WTC11 (cell line): ENCODE results near the gene TRPC3. TPM values are rescaled to one million over a fixed set of nuclear protein-coding genes. Genes with fewer than 3 reads are reported as not detected.

Source experiments
- ATAC-seq: fragments of 200-7000 bp; cut with Tn5 transposase; 2 replicates; pipeline ENCODE4 v1.10.0; 2021; ENCODE audit warnings: mild to moderate bottlenecking, moderate library complexity
- CTCF ChIA-PET: fragments of 300-600 bp; sonication (Branson Sonifier 250); formaldehyde crosslinking; loops from one replicate; lab custom pipeline; 2021; ENCODE audit warnings: antibody characterized with exemption; lab: Charles Lee
- POLR2A ChIA-PET: fragments of 350-600 bp; sonication (Branson Sonifier 250); formaldehyde crosslinking; loops from one replicate; lab custom pipeline; 2021; ENCODE audit warnings: antibody characterized with exemption; lab: Charles Lee
- DNase-seq: peaks from one replicate; pipeline ENCODE4 v3.0.0; 2021; ENCODE audit warnings: low spot score
- H3K27ac Mint-ChIP-seq: 2 replicates; pipeline ENCODE4 v1.8.0; 2021; ENCODE audit warnings: mixed read lengths
- H3K27me3 Mint-ChIP-seq: 2 replicates; pipeline ENCODE4 v1.8.0; 2021; ENCODE audit warnings: low read depth, mild to moderate bottlenecking, moderate library complexity, mixed read lengths
- H3K36me3 Mint-ChIP-seq: 2 replicates; pipeline ENCODE4 v1.8.0; 2021; ENCODE audit warnings: mixed read lengths
- H3K4me1 Mint-ChIP-seq: 2 replicates; pipeline ENCODE4 v1.8.0; 2022; ENCODE audit warnings: mixed read lengths
- H3K4me3 Mint-ChIP-seq: 2 replicates; pipeline ENCODE4 v1.8.0; 2021; ENCODE audit warnings: mild to moderate bottlenecking, moderate library complexity, mixed read lengths
- H3K9me3 Mint-ChIP-seq: 2 replicates; pipeline ENCODE4 v1.8.0; 2021; ENCODE audit warnings: mixed read lengths
- E2F5 ChIP-seq: sonication (generic); formaldehyde crosslinking; IDR thresholded peaks from 2 replicates; pipeline ENCODE4 v1.8.1; 2022; ENCODE audit warnings: mild to moderate bottlenecking, moderate library complexity, missing genetic modification reagents
- ETV6 ChIP-seq: sonication (generic); formaldehyde crosslinking; IDR thresholded peaks from 2 replicates; pipeline ENCODE4 v1.8.1; 2022; ENCODE audit warnings: mild to moderate bottlenecking, missing genetic modification reagents
- FOXJ3 ChIP-seq: sonication (generic); formaldehyde crosslinking; IDR thresholded peaks from 2 replicates; pipeline ENCODE4 v1.9.0; 2021; ENCODE audit warnings: missing genetic modification reagents, mild to moderate bottlenecking, borderline replicate concordance
- FOXP4 ChIP-seq: sonication (generic); formaldehyde crosslinking; IDR thresholded peaks from 2 replicates; pipeline ENCODE4 v1.8.0; 2022; ENCODE audit warnings: mild to moderate bottlenecking, missing genetic modification reagents
- GABPB1 ChIP-seq: sonication (generic); formaldehyde crosslinking; IDR thresholded peaks from 2 replicates; pipeline ENCODE4 v1.8.1; 2023; ENCODE audit warnings: mild to moderate bottlenecking, missing genetic modification reagents
- MXD4 ChIP-seq: fragments of 250-450 bp; sonication (Bioruptor Pico); IDR thresholded peaks from 2 replicates; pipeline ENCODE4 v1.8.0; 2021; ENCODE audit warnings: mild to moderate bottlenecking, moderate library complexity, borderline replicate concordance
- NR2C2 ChIP-seq: sonication (generic); formaldehyde crosslinking; IDR thresholded peaks from 2 replicates; pipeline ENCODE4 v1.8.0; 2022; ENCODE audit warnings: mild to moderate bottlenecking, missing genetic modification reagents
- PREB ChIP-seq: sonication (generic); formaldehyde crosslinking; IDR thresholded peaks from 2 replicates; pipeline ENCODE4 v1.8.1; 2022; ENCODE audit warnings: mild to moderate bottlenecking, missing genetic modification reagents, moderate library complexity, borderline replicate concordance
- PRRX2 ChIP-seq: fragments of 250-450 bp; sonication (Bioruptor Pico); IDR thresholded peaks from 2 replicates; pipeline ENCODE4 v1.8.0; 2021; ENCODE audit warnings: mild to moderate bottlenecking
- SMAD4 ChIP-seq: sonication (generic); formaldehyde crosslinking; IDR thresholded peaks from 2 replicates; pipeline ENCODE4 v1.8.0; 2022; ENCODE audit warnings: mild to moderate bottlenecking, missing genetic modification reagents
- USF2 ChIP-seq: sonication (generic); formaldehyde crosslinking; IDR thresholded peaks from 2 replicates; pipeline ENCODE4 v1.8.1; 2023; ENCODE audit warnings: mild to moderate bottlenecking, missing genetic modification reagents, moderate library complexity
- ZNF671 ChIP-seq: fragments of 250-450 bp; sonication (Bioruptor Pico); IDR thresholded peaks from 2 replicates; pipeline ENCODE4 v1.8.0; 2021; ENCODE audit warnings: mild to moderate bottlenecking
- total RNA-seq: library from RNA; stranded (reverse); gene quantifications from 3 replicates; pipeline ENCODE4 v1.2.3, GENCODE V29; 2021
- TF ChIP-seq, protein P1 (sequence below): fragments of 250-450 bp; sonication (Bioruptor Pico); IDR thresholded peaks from 2 replicates; pipeline ENCODE4 v2.1.2; 2022; ENCODE audit warnings: mild to moderate bottlenecking, moderate library complexity
- TF ChIP-seq, protein P2 (sequence below): sonication (generic); formaldehyde crosslinking; IDR thresholded peaks from 2 replicates; pipeline ENCODE4 v1.8.1; 2022; ENCODE audit warnings: missing genetic modification reagents, borderline replicate concordance

Gene TRPC3
- total RNA-seq, 1 experiment from 2014 or later: 0.26 TPM

DNA sequence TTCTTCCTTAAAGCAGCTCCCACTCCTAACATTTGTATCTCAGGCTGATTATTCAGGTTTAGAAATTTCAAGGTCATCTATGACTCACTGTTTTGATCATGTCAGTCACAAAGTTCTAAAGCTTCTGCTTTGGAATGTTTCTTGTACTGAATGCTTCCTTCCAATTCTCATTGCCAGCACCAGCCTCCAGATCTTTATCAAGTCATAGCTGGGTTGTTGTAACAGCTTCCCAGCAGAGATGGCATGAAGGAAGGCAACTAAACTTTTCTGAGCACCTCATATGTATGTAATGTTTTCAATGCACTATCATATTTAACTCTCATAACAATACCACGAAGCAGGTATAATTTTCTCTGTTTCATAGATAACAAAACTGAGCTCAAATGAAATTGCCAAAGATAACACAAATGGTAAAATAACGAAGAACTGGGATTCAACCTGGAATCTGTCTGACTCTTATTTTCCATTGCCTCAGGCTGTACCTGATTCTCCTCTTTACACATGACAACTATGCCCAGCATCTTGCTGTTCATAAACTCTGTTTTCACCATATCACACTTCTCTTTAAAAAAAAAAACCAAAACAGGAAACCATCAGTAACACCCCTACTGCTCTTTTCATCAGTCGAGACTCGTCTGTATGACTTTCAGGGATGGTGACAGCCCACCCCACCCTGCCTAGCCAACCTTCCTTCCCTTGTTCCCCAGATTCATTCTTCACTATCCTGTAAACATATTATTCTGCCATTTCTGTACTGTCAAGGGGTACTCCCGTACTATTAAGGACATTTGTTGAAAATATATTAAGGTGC is 13.4 kb downstream of the TRPC3 start:
- ATAC-seq: no peak

More for the DNA sequence above, 13.4 kb downstream of the TRPC3 start:
- ChIA-PET CTCF (no interaction called here), POLR2A (no interaction called here)
- Mint-ChIP-seq H3K27ac (no peak overlapping the region), H3K36me3 (no peaks in the 10 kb centered on the region), H3K9me3 (no peaks in the 10 kb centered on the region), H3K27me3 (no peaks in the 10 kb centered on the region; the same call in 1 of the 2 replicates), H3K4me1 (0 out of 2 replicates have a peak, but pooled peaks cover 2% of the 10 kb centered on the region), H3K4me3 (no peak overlapping the region)
- TF ChIP-seq ETV6 (CRISPR knock-in tag) (no peak), FOXP4 (no peak), ZNF671 (CRISPR knock-in tag) (no peak), NR2C2 (no peak), PRRX2 (no peak), GABPB1 (no peak), MXD4 (CRISPR knock-in tag) (no peak), PREB (CRISPR knock-in tag) (no peak), SMAD4 (CRISPR knock-in tag) (no peak), FOXJ3 (CRISPR knock-in tag) (no peak), USF2 (CRISPR knock-in tag) (no peak), E2F5 (CRISPR knock-in tag) (no peak)
- TF ChIP-seq, protein P1, sequence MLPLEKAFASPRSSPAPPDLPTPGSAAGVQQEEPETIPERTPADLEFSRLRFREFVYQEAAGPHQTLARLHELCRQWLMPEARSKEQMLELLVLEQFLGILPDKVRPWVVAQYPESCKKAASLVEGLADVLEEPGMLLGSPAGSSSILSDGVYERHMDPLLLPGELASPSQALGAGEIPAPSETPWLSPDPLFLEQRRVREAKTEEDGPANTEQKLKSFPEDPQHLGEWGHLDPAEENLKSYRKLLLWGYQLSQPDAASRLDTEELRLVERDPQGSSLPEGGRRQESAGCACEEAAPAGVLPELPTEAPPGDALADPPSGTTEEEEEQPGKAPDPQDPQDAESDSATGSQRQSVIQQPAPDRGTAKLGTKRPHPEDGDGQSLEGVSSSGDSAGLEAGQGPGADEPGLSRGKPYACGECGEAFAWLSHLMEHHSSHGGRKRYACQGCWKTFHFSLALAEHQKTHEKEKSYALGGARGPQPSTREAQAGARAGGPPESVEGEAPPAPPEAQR (CRISPR knock-in tag): no peak
- TF ChIP-seq, protein P2, sequence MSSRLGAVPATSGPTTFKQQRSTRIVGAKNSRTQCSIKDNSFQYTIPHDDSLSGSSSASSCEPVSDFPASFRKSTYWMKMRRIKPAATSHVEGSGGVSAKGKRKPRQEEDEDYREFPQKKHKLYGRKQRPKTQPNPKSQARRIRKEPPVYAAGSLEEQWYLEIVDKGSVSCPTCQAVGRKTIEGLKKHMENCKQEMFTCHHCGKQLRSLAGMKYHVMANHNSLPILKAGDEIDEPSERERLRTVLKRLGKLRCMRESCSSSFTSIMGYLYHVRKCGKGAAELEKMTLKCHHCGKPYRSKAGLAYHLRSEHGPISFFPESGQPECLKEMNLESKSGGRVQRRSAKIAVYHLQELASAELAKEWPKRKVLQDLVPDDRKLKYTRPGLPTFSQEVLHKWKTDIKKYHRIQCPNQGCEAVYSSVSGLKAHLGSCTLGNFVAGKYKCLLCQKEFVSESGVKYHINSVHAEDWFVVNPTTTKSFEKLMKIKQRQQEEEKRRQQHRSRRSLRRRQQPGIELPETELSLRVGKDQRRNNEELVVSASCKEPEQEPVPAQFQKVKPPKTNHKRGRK (CRISPR knock-in tag): no peak
- DNase-seq: no peak
